Heart right ventricle (tissue), 16 donors: ENCODE measurements around the gene AMELY. TPM values are rescaled to one million over a fixed set of nuclear protein-coding genes. Genes with fewer than 3 reads are reported as not detected.
"Not testable (repeated sequence)": the region's sequence is repeated elsewhere in the genome, so short reads cannot be mapped to it uniquely, and the experiment has no call there.

Source experiments
- ATAC-seq, 8 donors: fragments of 200-7000 bp; cut with Tn5 transposase; one replicate each; pipeline ENCODE4 v1.9.1; 2020; ENCODE audit warnings: mild to moderate bottlenecking in 8 of 8, moderate library complexity in 8 of 8, moderate number of reproducible peaks in 1 of 8
- DNase-seq, 2 donors: peaks; one replicate each; pipeline ENCODE4 v3.0.0-alpha.2; 2020
- H3K27ac ChIP-seq, 10 donors: fragments of 200-600 bp; sonication (generic) in 2 of 10; one replicate each; pipeline versions ENCODE4 v1.5.0 to v1.8.0; 2020 to 2022; ENCODE audit warnings: mild to moderate bottlenecking in 3 of 10
- H3K27me3 ChIP-seq, 7 donors: fragments of 200-600 bp; one replicate each; pipeline ENCODE4 v1.8.0; 2021 to 2022; ENCODE audit warnings: mild to moderate bottlenecking in 2 of 7
- H3K36me3 ChIP-seq, 9 donors: fragments of 200-600 bp; sonication (generic) in 1 of 9; one replicate each; pipeline versions ENCODE4 v1.5.0 to v1.8.0; 2020 to 2022; ENCODE audit warnings: mild to moderate bottlenecking in 2 of 9
- H3K4me1 ChIP-seq, 9 donors: fragments of 200-600 bp; sonication (generic) in 1 of 9; one replicate each; pipeline versions ENCODE4 v1.5.0 to v1.8.0; 2020 to 2022; ENCODE audit warnings: mild to moderate bottlenecking in 4 of 9
- H3K4me3 ChIP-seq, 10 donors: fragments of 200-600 bp; sonication (generic) in 2 of 10; one replicate each; pipeline versions ENCODE4 v1.5.0 to v1.8.0; 2020 to 2022; ENCODE audit warnings: mild to moderate bottlenecking in 7 of 10, moderate library complexity in 2 of 10
- H3K9me3 ChIP-seq, 11 donors: fragments of 200-600 bp in 10 of 11; sonication (generic) in 2 of 11; one replicate each; pipeline versions ENCODE4 v1.5.0 to v1.8.0; 2013 to 2022; ENCODE audit warnings: mild to moderate bottlenecking in 2 of 11, control low read depth in 1 of 11, moderate library complexity in 1 of 11
- CTCF ChIP-seq, 9 donors: fragments of 200-600 bp; sonication (generic) in 2 of 9; IDR thresholded peaks; one replicate each; pipeline versions ENCODE4 v1.5.0 to v1.8.0; 2021 to 2022; ENCODE audit warnings: antibody characterized with exemption in 9 of 9, mild to moderate bottlenecking in 5 of 9, moderate library complexity in 1 of 9
- WGBS, 2 donors: extraction: QIAGEN DNeasy Blood & Tissue Kit; methylation state at CpG; one replicate each; pipeline ENCODE4 v1.1.7; 2013; ENCODE audit warnings: inconsistent platforms in 1 of 2; 5-methylcytosine and 5-hydroxymethylcytosine counted together
- intact Hi-C, 10 donors: fragments of 100-400 bp; cut with DNase I; formaldehyde crosslinking; loops; one replicate each; pipeline versions ENCODE4 v1.11.1 to v1.14.2; 2022
- polyA plus RNA-seq, 2 donors: library from polyadenylated mRNA; stranded (reverse); fragments of 200-250 nt; gene quantifications; one replicate each; pipeline ENCODE4 v1.2.3, GENCODE V29; 2013
- total RNA-seq, 10 donors: library from RNA; stranded (reverse); fragmentation: NEBNext Ultra II Directional in 3 of 10; extraction: Animal tissue kit (Norgen Biotek cat#: 25700) in 3 of 10; gene quantifications; one replicate each; pipeline versions ENCODE4 v1.2.1 to v1.2.4, GENCODE V29; 2021 to 2023
- donor health status: Arrhythmogenic right ventricular cardiomyopathy.
- donor health status: ischemic (EF 13 %, LVEDD 7.1; RV severe dilation, severe dysfunction).
- donor health status: healthy with polysubstance abuse.
- donor health status: DM: no; HTN: yes; CAD: no.
- donor health status: DM: no; HTN: no; CAD: no.
- donor health status: ischemic (EF 25% LVEDD 6.9; RV normal size, moderate dysfunction).
- donor health status: ischemic (EF 25% LVEDD 5.7; RV mildly dilated, moderate dysfunction).
- donor health status: healthy.
- donor health status: DM: yes; HTN: yes; CAD: no.
- donor health status: Ischemic cardiomyopathy.
- donor health status: ischemic (EF 35%, LVEDD 5.7; RV mildly dilated, moderate dysfunction).
- donor health status: nonischemic (EF 11% LVEDD 7.7; RV severe dilation, severe dysfunction).
- donor health status: DM: yes; HTN: yes; CAD: no.
- donor health status: PGD.
- donor health status: ischemic (EF 29% LVEDD 5.4; RV normal size, mild dysfunction).
- donor health status: nonischemic (EF 23%, LVEDD 6.1; RV moderate dilation, normal function).

The AMELY gene
- total and polyA plus RNA-seq, 12 donors, result not detected

GRCh38 chrY:6849384-6849783, 62.2 kb downstream of the AMELY start:
- DNase-seq, result no peak
- H3K27me3 ChIP-seq, result no peaks in the 10 kb centered on the region
- 74 to 81% methylated on average over 2 of the region's 2 CpGs for WGBS, 2 donors
- no peak for ATAC-seq
- TF ChIP-seq CTCF (IDR thresholded peaks at IDR 0.05), result no peak
- H3K4me3 ChIP-seq, result no peak overlapping the region
- H3K27ac ChIP-seq, result no peak overlapping the region
- H3K9me3 ChIP-seq, result no peaks in the 10 kb centered on the region
- intact Hi-C loops, result no loop called here
- no peaks in the 10 kb centered on the region for H3K36me3 ChIP-seq
- H3K4me1 ChIP-seq, result no peaks in the 10 kb centered on the region

GRCh38 chrY:6842650-6843049, 68.9 kb downstream of the AMELY start:
- H3K4me3 ChIP-seq, intact Hi-C loops, H3K27ac ChIP-seq, H3K36me3 ChIP-seq, ATAC-seq, H3K9me3 ChIP-seq, H3K27me3 ChIP-seq, H3K4me1 ChIP-seq, DNase-seq: not testable (repeated sequence)
- WGBS, 2 donors, result 56 to 73% methylated on average over 2 of the region's 2 CpGs

Other genes with a start within 250 kb of the AMELY start
- gene TBL1Y, start 1.1 kb downstream of the AMELY start, total RNA-seq, result under 1 TPM in 1 of 10 donors, not detected in 9; 0.09 TPM
- not detected for gene TBL1Y, start 1.1 kb downstream of the AMELY start, polyA plus RNA-seq